ENCODE measurements around the gene KLK11. TPM values are rescaled to one million over a fixed set of nuclear protein-coding genes. Genes with fewer than 3 reads are reported as not detected.

The KLK11 gene
- total and polyA plus RNA-seq, 2 of the 8 experiments (the other 6 are each of a cell fraction or from before 2014, with no cell fraction given), result 0.45 TPM; not detected in 1

DNA sequence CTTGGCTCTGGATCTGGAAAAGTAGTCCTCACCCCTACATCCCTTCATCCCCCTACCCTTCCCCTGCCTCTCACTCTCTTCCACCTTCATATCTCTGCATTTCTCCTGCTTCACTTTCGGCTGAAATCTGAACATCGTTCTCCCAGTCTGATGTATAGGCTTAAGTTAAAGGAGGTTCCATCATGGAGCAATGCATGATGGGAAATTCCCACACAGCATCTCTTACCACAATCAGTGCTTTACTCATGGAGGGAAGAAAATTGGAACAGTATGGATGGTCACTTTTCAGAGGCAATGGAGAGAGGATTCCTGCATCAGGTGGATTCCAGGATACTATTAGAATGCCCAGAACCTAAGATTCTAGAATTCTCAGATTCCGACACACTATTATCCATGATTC, 18.9 kb downstream of the KLK11 start (continued):
- TF ChIP-seq, protein P1, sequence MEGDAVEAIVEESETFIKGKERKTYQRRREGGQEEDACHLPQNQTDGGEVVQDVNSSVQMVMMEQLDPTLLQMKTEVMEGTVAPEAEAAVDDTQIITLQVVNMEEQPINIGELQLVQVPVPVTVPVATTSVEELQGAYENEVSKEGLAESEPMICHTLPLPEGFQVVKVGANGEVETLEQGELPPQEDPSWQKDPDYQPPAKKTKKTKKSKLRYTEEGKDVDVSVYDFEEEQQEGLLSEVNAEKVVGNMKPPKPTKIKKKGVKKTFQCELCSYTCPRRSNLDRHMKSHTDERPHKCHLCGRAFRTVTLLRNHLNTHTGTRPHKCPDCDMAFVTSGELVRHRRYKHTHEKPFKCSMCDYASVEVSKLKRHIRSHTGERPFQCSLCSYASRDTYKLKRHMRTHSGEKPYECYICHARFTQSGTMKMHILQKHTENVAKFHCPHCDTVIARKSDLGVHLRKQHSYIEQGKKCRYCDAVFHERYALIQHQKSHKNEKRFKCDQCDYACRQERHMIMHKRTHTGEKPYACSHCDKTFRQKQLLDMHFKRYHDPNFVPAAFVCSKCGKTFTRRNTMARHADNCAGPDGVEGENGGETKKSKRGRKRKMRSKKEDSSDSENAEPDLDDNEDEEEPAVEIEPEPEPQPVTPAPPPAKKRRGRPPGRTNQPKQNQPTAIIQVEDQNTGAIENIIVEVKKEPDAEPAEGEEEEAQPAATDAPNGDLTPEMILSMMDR (IDR thresholded peaks at IDR 0.05; ENCODE audit: control extremely low read depth in 1 of 3, insufficient read depth in 1 of 3, low read depth in 1 of 3, low read length in 3 of 3), result no peak
- TF ChIP-seq POLR2AphosphoS5 (IDR thresholded peaks at IDR 0.05; ENCODE audit: low read depth, low read length), result no peak
- TF ChIP-seq, protein P2, sequence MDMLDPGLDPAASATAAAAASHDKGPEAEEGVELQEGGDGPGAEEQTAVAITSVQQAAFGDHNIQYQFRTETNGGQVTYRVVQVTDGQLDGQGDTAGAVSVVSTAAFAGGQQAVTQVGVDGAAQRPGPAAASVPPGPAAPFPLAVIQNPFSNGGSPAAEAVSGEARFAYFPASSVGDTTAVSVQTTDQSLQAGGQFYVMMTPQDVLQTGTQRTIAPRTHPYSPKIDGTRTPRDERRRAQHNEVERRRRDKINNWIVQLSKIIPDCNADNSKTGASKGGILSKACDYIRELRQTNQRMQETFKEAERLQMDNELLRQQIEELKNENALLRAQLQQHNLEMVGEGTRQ (IDR thresholded peaks at IDR 0.05; ENCODE audit: low read length), result no peak
- no peak for TF ChIP-seq SRF (IDR thresholded peaks at IDR 0.05; ENCODE audit: low read depth, low read length)
- TF ChIP-seq, protein P3, sequence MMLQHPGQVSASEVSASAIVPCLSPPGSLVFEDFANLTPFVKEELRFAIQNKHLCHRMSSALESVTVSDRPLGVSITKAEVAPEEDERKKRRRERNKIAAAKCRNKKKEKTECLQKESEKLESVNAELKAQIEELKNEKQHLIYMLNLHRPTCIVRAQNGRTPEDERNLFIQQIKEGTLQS (IDR thresholded peaks at IDR 0.05; ENCODE audit: insufficient read depth, low read depth, low read length), result no peak

Data from H1 (cell line).